Sigmoid colon (tissue), 3 donors: ENCODE measurements around the gene SLC17A7.

Experiments
- POLR2A ChIP-seq, 2 donors: fragments of 450-650 bp; IDR thresholded peaks; one replicate each; pipeline ENCODE4 v1.6.1; 2016; ENCODE audit warnings: antibody characterized with exemption in 2 of 2, mild to moderate bottlenecking in 2 of 2, moderate library complexity in 2 of 2
- TF ChIP-seq, protein P1 (sequence below), 4 experiments: fragments of 450-650 bp in 3 of 4; fragments of 200-600 bp in 1 of 4; IDR thresholded peaks; one replicate each; pipeline ENCODE4 v1.5.1; 2016 to 2019; ENCODE audit warnings: antibody characterized with exemption in 4 of 4, mild to moderate bottlenecking in 3 of 4, moderate library complexity in 2 of 4

DNA sequence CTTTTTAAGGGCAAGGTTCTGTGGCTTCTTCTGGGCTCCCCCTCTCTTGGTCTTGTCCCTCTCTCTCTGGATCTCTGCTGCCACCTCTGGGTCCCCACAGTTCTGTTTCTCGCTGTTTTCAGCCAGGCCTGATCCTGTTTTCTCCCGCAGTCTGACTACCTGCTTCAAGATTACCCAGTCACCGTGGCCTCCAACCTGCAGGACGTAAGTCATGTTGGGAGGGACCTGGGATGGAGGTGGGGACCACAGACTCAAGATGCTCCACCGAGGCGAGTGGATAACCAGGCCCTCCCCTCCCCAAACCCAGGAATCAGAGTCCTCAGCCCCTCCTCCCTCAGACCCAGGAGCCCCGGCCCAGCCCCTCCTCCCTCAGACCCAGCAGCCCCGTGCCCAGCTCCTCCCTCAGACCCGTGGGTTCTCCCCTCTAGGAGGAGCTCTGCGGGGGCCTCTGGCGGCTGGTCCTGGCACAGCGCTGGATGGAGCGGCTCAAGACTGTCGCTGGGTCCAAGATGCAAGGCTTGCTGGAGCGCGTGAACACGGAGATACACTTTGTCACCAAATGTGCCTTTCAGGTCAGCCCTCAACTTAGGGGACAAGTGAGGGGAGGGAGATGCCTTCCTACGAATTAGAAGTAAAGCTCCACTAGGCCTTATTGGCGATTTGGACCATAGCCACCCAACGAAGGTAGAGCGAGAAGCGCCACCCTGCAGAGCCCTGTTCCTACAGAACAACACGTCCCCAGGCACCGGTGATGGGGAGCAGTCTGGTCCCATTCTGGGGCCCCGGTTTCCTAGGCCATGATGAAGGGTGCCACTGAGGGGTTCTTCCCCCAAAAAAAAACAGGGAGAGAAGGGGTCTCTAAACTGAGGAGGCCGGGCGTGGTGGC, 34.9 kb upstream of the SLC17A7 start:
- TF ChIP-seq POLR2A (IDR thresholded peaks at IDR 0.05), result no peak
- TF ChIP-seq, protein P1, sequence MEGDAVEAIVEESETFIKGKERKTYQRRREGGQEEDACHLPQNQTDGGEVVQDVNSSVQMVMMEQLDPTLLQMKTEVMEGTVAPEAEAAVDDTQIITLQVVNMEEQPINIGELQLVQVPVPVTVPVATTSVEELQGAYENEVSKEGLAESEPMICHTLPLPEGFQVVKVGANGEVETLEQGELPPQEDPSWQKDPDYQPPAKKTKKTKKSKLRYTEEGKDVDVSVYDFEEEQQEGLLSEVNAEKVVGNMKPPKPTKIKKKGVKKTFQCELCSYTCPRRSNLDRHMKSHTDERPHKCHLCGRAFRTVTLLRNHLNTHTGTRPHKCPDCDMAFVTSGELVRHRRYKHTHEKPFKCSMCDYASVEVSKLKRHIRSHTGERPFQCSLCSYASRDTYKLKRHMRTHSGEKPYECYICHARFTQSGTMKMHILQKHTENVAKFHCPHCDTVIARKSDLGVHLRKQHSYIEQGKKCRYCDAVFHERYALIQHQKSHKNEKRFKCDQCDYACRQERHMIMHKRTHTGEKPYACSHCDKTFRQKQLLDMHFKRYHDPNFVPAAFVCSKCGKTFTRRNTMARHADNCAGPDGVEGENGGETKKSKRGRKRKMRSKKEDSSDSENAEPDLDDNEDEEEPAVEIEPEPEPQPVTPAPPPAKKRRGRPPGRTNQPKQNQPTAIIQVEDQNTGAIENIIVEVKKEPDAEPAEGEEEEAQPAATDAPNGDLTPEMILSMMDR (IDR thresholded peaks at IDR 0.05), result peak in 1 of 4 experiments; percentile 18
